Loucy (cell line): ENCODE data around the gene PRR5L.

ENCODE experiments used
- CTCF ChIP-seq: fragments of 200-600 bp; sonication (generic); conservative IDR thresholded peaks from 2 replicates; pipeline ENCODE4 v1.5.1; 2014; ENCODE audit warnings: mild to moderate bottlenecking, antibody characterized with exemption, low read length
- EZH2phosphoT487 ChIP-seq: fragments of 200-600 bp; IDR thresholded peaks from 2 replicates; pipeline ENCODE4 v1.6.1; 2018; ENCODE audit warnings: antibody characterized with exemption, mild to moderate bottlenecking, moderate library complexity, borderline replicate concordance

DNA sequence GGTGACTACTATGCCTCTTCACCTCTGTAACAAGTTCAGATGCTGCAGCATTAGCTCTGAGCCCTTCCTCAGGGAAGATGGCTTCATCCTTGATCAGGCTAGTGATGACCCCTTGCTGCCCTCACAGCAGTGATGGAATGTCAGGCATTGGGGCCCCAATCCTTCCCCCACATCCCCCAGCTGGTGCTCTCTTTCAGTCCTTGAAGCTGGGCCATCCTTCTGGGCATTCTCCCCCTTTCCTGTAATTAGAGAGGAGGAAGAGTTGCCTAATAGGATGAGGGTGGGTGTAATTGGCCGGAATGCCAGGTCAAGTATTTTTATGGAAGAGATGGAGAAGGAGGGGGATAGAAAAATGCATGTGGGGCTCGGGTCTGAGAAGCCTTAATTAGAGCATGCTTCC, 151.4 kb downstream of the PRR5L start:
- TF ChIP-seq CTCF (no peak), EZH2phosphoT487 (no peak)
